GM21825 (cell line): ENCODE measurements around the gene CALM3.
"Not testable (repeated sequence)": the region's sequence is repeated elsewhere in the genome, so short reads cannot be mapped to it uniquely, and the experiment has no call there.

ENCODE experiments used
- ATAC-seq: cut with Tn5 transposase; IDR thresholded peaks from one replicate; pipeline ENCODE4 v1.9.1; 2021; ENCODE audit warnings: mild to moderate bottlenecking, moderate library complexity; ENCODE audit not compliant: unreplicated experiment

CALM3 gene

GRCh38 chr19:46614114-46614722 is 13.1 kb downstream of the CALM3 start:
- no peak for ATAC-seq

GRCh38 chr19:46615966-46616365 is 14.8 kb downstream of the CALM3 start:
- ATAC-seq = no peak

- no peak for ATAC-seq
Observed at GRCh38 chr19:46616631-46617322, 15.6 kb downstream of the CALM3 start.

- no peak for ATAC-seq
Observed at GRCh38 chr19:46617601-46618000, 16.5 kb downstream of the CALM3 start.

- ATAC-seq = no peak
Observed at GRCh38 chr19:46618670-46619231, 17.6 kb downstream of the CALM3 start.

GRCh38 chr19:46620267-46620666 is 19.1 kb downstream of the CALM3 start:
- ATAC-seq = no peak

GRCh38 chr19:46620716-46621115 is 19.6 kb downstream of the CALM3 start:
- ATAC-seq = no peak

GRCh38 chr19:46621191-46622117 is 20.3 kb downstream of the CALM3 start:
- no peak for ATAC-seq

GRCh38 chr19:46622118-46622446 is 21.0 kb downstream of the CALM3 start:
- no peak for ATAC-seq

- no peak for ATAC-seq
Observed at GRCh38 chr19:46623915-46624502, 22.9 kb downstream of the CALM3 start.

- ATAC-seq = no peak
Observed at GRCh38 chr19:46624958-46625661, 24.0 kb downstream of the CALM3 start, which contains the start of gene PTGIR. PTGIR (minus strand) TSS chr19:46625089; CDS start chr19:46624225, 864 bp downstream.

- no peak for ATAC-seq
Observed at GRCh38 chr19:46625731-46626130, 24.6 kb downstream of the CALM3 start.

- no peak for ATAC-seq
Observed at GRCh38 chr19:46626446-46626845, 25.3 kb downstream of the CALM3 start.

- ATAC-seq = not testable (repeated sequence)
Observed at GRCh38 chr19:46628970-46629369, 27.8 kb downstream of the CALM3 start.

GRCh38 chr19:46629546-46630025 is 28.5 kb downstream of the CALM3 start:
- ATAC-seq = no peak

GRCh38 chr19:46630586-46631205 is 29.6 kb downstream of the CALM3 start:
- ATAC-seq = no peak

- no peak for ATAC-seq
Observed at GRCh38 chr19:46631481-46631880, 30.4 kb downstream of the CALM3 start.

GRCh38 chr19:46633130-46633529 is 32.0 kb downstream of the CALM3 start:
- no peak for ATAC-seq

- ATAC-seq = no peak
Observed at GRCh38 chr19:46634045-46634655, 33.0 kb downstream of the CALM3 start.
